Measurements from ENCODE around the gene CCDC149.

DNA sequence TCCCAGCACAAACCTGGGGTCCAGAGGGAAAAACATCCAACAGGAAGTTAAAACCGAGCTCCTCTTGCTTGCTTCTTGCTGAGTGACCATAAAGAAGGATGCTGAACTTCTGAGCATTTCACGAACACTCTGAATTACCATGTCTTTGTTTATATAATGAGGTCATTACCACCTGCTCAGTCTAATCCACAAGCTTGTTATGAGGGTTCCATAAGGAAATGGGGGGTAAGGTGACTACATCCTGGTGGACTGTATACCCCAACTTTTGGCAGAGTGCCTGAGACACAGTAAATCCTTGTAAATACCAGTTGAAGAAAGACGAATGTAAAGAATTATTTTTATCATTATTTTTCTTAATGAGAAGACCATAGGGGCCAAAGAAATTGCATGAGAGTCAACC is 16.8 kb downstream of the CCDC149 start:
- TF ChIP-seq, protein P1, sequence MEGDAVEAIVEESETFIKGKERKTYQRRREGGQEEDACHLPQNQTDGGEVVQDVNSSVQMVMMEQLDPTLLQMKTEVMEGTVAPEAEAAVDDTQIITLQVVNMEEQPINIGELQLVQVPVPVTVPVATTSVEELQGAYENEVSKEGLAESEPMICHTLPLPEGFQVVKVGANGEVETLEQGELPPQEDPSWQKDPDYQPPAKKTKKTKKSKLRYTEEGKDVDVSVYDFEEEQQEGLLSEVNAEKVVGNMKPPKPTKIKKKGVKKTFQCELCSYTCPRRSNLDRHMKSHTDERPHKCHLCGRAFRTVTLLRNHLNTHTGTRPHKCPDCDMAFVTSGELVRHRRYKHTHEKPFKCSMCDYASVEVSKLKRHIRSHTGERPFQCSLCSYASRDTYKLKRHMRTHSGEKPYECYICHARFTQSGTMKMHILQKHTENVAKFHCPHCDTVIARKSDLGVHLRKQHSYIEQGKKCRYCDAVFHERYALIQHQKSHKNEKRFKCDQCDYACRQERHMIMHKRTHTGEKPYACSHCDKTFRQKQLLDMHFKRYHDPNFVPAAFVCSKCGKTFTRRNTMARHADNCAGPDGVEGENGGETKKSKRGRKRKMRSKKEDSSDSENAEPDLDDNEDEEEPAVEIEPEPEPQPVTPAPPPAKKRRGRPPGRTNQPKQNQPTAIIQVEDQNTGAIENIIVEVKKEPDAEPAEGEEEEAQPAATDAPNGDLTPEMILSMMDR (conservative IDR thresholded peaks at IDR 0.05): no peak
- no peak for TF ChIP-seq EZH2 (IDR thresholded peaks at IDR 0.05; ENCODE audit: low read depth)

All from PC-9 (cell line).